T-helper 22 cell (primary cell): ENCODE results near the gene IFIT1B.
"Not testable (repeated sequence)": the region's sequence is repeated elsewhere in the genome, so short reads cannot be mapped to it uniquely, and the experiment has no call there.

ENCODE experiments used
- DNase-seq: peaks from one replicate; pipeline ENCODE4 v3.0.0-alpha.2; 2020; ENCODE audit warnings: low read depth

IFIT1B gene

GRCh38 chr10:89377705-89378637 is at the start of gene IFIT1B:
Gene IFIT1B (plus strand): TSS chr10:89378056. CDS start chr10:89378136, 80 bp downstream.
- no peak for DNase-seq

- DNase-seq = no peak
These were observed 48.7 kb upstream of the IFIT1B start for GRCh38 chr10:89329151-89329550.

DNA sequence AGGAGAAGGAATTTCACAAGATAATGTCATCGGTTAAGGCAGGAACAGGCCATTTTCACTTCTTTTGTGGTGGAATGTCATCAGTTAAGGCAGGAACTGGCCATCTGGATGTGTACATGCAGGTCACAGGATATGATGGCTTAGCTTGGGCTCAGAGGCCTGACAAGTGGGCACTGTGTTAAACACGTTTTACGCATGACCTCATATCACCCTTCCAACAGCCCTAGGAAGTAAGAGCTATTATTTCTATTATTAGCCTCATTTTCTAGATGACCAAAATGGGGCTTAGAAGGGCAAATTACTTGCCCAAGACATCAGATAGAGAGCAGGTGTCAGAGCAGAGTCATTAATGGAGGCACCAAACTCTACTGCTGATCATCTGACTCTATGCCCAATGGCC is 47.8 kb upstream of the IFIT1B start:
- not testable (repeated sequence) for DNase-seq

GRCh38 chr10:89330537-89331212 is 47.2 kb upstream of the IFIT1B start:
- no peak for DNase-seq

- DNase-seq = not testable (repeated sequence)
These were observed 46.3 kb upstream of the IFIT1B start for GRCh38 chr10:89331487-89332122.

- no peak for DNase-seq
These were observed 45.7 kb upstream of the IFIT1B start for GRCh38 chr10:89332123-89332633.

DNA sequence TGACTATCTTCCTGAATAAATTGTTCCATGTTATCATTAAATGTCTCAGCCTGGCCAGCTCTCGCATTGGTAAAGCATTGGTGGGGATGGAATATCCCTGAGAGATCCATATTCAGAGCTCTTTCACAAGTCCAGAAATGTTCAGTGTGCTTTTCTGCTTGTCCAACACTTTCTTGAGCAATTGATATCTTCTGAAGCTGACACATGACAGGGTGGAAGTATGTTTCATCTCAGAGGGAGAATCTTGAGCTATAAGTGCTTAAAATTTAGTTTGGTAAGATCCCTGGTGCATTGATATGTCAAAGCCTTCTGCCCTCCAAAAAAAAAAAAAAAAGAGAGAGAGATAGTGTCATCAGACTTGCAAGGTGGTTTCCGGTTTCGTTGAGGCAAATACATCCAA is 42.6 kb upstream of the IFIT1B start:
- DNase-seq = no peak

GRCh38 chr10:89336241-89336640 is 41.6 kb upstream of the IFIT1B start:
- DNase-seq = no peak

DNA sequence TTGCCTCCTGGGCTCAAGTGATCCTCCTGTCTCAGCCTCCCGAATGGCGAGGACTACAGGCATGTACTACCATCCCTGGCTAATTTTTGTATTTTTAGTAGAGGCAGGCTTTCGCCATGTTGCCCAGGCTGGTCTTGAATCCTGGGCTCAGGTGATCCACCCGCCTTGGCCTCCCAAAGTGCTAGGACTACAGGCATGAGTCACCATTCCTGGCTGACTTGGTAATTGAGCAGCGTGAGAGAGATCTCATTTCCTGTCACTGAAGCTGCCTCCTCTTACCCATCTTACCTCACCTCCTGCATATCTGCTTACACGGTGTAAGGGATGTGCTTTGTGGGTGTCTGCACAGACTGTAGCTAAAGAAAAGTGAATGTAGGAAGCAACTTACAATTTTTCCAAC is 40.4 kb upstream of the IFIT1B start:
- DNase-seq = peak; percentile 21

DNA sequence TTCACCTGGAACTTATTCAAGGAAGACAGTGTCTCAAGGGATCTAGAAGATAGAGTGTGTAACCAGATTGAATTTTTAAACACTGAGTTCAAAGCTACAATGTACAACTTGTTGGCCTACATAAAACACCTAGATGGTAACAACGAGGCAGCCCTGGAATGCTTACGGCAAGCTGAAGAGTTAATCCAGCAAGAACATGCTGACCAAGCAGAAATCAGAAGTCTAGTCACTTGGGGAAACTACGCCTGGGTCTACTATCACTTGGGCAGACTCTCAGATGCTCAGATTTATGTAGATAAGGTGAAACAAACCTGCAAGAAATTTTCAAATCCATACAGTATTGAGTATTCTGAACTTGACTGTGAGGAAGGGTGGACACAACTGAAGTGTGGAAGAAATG is 39.1 kb upstream of the IFIT1B start:
- no peak for DNase-seq

DNA sequence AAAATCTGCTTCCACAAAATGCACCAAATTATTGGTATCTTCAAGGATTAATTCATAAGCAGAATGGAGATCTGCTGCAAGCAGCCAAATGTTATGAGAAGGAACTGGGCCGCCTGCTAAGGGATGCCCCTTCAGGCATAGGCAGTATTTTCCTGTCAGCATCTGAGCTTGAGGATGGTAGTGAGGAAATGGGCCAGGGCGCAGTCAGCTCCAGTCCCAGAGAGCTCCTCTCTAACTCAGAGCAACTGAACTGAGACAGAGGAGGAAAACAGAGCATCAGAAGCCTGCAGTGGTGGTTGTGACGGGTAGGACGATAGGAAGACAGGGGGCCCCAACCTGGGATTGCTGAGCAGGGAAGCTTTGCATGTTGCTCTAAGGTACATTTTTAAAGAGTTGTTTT is 38.0 kb upstream of the IFIT1B start:
- DNase-seq = no peak

GRCh38 chr10:89341649-89342048 is 36.2 kb upstream of the IFIT1B start:
- no peak for DNase-seq

- no peak for DNase-seq
These were observed 35.5 kb upstream of the IFIT1B start for GRCh38 chr10:89342206-89342958.

DNA sequence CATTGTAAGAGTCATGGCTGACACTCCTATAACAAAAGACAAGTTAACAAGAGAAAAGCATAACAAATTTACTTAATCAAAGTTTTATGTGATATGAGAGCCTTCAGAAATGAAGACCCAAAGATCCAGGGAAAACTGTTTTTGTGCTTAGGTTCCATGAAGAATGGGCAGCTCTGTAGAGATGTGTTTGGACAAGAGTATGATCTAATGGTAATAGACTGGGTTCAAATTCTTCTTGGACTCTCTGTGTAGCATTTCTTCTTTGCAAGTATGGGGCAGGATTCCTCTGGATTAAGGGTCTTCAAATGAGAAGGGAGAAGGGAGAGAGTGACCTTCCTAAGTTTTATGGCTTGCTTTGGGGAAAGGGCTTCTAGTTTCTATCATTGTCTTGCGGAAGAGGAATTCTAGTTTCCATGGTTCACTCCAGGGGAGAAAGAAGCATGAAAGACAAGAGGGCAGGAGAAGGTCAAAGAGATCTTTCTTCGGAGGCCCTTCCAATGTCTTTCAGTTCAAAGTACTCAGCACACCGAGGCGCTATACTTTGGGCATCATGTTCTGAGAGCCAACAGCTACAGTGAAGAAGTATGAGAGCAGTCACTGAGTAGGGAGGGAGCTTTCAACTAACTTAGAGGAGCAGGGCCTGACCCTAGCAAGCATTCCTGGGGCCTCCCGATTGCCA is 34.6 kb upstream of the IFIT1B start:
- no peak for DNase-seq

DNA sequence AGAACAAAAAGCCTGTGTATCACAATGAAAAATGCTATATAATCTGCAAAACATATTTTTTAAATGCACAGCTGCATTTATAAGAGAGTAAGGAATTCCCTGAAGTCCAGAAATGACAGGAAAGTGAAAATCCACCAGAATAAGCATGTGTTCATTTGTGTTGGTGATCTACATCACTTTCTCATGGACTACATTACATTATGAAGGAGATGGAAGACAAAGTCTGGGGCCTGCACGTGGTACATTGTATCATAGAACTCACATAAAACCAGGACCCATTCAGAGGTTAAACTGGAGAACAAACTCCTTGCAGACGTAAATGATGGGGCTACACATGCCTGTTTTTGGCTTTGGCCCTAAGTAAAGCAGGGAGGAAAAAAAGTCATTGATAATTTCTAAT is 33.7 kb upstream of the IFIT1B start:
- DNase-seq = no peak

DNA sequence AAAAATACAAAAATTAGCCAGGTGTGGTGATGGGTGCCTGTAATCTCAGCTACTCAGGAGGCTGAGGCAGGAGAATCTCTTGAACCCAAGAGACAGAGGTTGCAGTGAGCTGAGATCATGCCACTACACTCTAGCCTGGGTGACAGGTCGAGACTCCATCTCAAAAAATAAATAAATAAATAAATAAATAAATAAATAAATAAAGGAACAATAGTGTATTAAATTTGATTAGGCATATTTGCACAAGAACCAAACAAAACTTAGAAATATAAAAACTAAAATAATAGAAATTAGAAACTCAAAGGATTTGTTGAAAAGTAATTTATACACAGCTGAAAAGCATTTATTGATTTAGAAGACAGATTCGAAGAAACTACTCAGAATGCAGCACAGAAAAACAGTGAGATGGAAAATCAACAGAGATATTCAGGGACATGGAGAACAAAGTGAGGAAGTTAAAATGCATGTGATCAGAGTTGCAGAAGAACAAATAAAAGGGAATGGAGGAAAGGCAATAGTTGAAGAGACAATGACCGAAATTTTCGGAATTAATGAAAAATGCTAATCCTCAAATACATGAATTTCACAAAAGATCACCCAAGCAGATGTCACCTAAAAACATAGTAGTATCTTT is 32.4 kb upstream of the IFIT1B start:
- DNase-seq = no peak

DNA sequence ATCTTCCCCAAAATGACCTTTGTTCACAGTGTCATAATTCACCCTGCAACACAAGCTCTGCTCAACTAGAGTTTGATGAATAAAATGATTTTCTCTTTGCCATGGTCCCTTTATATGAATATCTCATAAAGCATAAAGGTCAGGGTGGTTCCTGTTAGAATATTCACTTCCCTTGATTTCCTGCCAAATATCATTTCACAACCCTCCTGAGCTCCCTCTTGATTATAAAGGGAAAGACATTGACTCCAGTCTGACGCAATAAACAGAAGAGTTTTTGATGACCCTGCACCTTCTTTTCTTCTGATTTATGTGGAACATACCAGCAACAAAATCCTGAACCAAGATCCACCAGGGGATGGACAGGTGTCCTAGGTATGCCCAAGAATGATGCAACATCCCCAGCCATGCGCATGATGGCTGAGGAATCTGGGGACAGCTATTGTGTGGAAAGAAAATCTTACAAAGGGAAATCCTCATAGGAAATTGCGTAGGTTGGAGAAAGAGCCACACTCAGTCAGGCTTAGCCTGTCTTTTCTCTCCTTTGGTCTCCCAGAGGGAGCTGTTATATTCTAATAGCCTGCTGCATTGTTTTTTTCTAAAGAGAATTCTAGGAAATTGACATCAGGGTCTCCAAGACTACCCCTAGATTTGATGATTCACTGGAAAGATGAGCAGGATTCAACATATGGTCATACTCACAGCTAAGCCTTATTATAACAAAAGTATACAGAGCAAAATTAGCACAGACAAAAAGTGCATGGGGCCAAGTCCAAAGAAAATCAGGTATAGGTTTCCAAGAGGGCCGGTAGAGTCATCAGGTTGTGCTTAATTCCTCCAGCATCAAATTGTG is 31.2 kb upstream of the IFIT1B start:
- DNase-seq = no peak

DNA sequence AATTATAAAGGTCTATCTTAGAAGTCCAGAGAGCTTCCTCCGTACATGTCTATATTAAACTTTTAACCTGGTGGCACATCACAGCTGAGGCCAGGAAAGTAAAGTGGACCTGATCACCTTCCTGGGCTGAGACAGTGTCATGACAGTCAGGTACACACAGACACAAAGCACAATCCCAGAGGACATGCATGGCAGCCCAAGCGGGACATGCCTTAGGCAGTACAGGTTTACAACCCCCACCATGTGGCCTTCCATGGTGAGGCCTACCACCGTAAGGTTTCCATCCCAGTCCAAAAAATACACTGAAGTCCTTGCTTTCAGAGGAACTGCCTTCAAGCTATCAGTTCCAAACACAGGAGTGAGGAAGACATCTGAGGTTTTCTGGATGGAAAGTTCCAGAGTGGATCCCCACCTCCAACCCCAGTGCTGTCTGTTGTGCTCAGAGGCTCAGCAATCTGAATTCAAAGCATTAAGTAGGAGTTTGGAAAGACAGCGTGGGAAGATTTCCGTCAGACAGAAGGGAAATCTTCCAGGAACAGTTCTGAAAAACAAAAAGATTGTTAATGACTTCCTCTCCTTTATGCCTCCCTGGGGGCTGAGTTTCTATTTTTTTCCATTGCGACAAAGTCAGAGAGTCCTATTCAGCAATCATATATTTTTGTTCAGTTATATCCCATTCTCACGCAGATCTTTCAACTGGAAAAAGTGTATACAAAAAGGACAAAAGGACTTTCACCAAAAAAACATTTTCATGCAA is 30.0 kb upstream of the IFIT1B start:
- no peak for DNase-seq

DNA sequence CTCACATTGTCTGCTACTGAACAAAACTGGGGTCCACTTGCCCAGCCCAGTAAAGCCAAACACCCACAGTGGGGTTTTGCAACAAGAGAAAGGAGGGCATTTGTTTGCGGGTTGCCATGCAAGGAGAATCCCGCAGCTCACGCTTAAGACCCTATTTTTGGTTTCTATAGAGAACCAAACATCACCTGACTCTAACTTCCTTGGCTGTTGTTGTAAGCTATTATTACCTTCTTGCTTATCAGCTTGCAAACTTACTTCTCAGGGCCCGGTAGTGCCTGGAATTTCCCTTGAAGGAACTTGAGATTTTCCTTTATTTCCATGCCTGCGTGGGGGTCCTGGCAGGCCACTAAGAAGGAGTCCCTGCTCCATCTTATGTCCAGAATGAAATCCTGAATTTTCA is 29.4 kb upstream of the IFIT1B start:
- no peak for DNase-seq
